ENCODE data around the gene DNAJB8. TPM values are rescaled to one million over a fixed set of nuclear protein-coding genes. Genes with fewer than 3 reads are reported as not detected.

DNAJB8 gene
- total and polyA plus RNA-seq, 9 of the 15 experiments (the other 6 are each of a cell fraction or from before 2014, with no cell fraction given): not detected

DNA sequence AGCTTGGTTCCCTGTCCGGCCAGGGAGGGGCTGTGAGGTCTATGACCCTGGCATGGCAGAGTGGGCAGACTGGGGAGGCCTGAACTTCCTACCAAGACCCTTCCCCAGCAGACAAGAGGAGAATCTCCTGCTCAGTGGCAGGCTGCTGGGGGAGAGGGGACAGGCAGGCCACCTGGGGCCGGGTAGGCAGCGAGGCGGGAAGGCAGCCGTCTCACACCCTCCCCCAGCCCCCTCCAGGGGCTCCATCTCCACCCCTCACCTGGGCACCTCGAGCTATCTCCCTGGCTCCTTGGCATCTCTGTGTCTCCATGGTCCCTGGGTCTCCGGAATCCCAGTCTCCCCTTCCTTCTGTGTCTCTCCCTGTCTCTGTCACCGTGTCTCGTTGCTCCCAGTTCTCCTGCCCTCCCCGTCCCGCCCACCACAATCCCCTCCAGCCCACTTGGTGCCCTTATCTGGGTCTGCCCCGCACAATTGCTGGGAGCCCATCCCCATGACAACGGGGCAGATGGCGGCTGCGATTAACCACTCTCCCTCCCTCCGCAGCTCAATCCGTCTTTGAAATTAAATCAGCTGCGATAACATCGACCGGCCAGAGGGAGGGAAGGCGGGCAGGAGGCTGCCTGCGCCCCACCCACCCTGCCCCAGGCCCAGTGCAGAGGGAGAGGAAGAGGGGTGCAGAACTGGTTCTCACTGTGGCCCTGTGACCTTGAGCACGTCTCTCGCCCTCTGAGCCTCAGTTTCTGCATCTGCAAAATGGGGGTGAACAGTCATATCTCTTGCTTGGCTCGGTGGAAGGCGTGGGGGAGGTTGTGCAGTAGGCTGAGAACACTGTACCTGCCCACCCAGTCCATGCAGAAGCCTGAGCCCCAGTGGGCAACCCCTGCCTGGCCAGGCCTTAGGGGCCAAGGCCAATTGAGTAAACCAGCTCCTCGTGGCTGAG, 9.6 kb downstream of the DNAJB8 start (continued):
- no peak for TF ChIP-seq ARHGAP35 (IDR thresholded peaks at IDR 0.05; ENCODE audit: partially characterized antibody)
- TF ChIP-seq MEIS2 (IDR thresholded peaks at IDR 0.05; ENCODE audit: partially characterized antibody): no peak
- TF ChIP-seq C11orf30 (IDR thresholded peaks at IDR 0.05; ENCODE audit: low read depth): no peak
- no peak for TF ChIP-seq IRF2 (CRISPR knock-in tag; IDR thresholded peaks at IDR 0.05)
- TF ChIP-seq SAFB (IDR thresholded peaks at IDR 0.05; ENCODE audit: borderline replicate concordance, low read depth, low read length): no peak
- no peak for TF ChIP-seq TSC22D4 (tag; IDR thresholded peaks at IDR 0.05)
- no peak for TF ChIP-seq EP300 (IDR thresholded peaks at IDR 0.05; ENCODE audit: low read length)
- TF ChIP-seq, protein P1, sequence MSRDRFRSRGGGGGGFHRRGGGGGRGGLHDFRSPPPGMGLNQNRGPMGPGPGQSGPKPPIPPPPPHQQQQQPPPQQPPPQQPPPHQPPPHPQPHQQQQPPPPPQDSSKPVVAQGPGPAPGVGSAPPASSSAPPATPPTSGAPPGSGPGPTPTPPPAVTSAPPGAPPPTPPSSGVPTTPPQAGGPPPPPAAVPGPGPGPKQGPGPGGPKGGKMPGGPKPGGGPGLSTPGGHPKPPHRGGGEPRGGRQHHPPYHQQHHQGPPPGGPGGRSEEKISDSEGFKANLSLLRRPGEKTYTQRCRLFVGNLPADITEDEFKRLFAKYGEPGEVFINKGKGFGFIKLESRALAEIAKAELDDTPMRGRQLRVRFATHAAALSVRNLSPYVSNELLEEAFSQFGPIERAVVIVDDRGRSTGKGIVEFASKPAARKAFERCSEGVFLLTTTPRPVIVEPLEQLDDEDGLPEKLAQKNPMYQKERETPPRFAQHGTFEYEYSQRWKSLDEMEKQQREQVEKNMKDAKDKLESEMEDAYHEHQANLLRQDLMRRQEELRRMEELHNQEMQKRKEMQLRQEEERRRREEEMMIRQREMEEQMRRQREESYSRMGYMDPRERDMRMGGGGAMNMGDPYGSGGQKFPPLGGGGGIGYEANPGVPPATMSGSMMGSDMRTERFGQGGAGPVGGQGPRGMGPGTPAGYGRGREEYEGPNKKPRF (IDR thresholded peaks at IDR 0.05; ENCODE audit: low read depth, low read length): no peak
- no peak for TF ChIP-seq KHSRP (IDR thresholded peaks at IDR 0.05)
- TF ChIP-seq ELF4 (CRISPR knock-in tag; IDR thresholded peaks at IDR 0.05): no peak
- TF ChIP-seq ARID1B (IDR thresholded peaks at IDR 0.05): peak; percentile 58
- peak; percentile 86; the same call in 1 of the 2 replicates for TF ChIP-seq CBX1 (IDR thresholded peaks at IDR 0.05; ENCODE audit: low read depth)
- TF ChIP-seq, protein P2, sequence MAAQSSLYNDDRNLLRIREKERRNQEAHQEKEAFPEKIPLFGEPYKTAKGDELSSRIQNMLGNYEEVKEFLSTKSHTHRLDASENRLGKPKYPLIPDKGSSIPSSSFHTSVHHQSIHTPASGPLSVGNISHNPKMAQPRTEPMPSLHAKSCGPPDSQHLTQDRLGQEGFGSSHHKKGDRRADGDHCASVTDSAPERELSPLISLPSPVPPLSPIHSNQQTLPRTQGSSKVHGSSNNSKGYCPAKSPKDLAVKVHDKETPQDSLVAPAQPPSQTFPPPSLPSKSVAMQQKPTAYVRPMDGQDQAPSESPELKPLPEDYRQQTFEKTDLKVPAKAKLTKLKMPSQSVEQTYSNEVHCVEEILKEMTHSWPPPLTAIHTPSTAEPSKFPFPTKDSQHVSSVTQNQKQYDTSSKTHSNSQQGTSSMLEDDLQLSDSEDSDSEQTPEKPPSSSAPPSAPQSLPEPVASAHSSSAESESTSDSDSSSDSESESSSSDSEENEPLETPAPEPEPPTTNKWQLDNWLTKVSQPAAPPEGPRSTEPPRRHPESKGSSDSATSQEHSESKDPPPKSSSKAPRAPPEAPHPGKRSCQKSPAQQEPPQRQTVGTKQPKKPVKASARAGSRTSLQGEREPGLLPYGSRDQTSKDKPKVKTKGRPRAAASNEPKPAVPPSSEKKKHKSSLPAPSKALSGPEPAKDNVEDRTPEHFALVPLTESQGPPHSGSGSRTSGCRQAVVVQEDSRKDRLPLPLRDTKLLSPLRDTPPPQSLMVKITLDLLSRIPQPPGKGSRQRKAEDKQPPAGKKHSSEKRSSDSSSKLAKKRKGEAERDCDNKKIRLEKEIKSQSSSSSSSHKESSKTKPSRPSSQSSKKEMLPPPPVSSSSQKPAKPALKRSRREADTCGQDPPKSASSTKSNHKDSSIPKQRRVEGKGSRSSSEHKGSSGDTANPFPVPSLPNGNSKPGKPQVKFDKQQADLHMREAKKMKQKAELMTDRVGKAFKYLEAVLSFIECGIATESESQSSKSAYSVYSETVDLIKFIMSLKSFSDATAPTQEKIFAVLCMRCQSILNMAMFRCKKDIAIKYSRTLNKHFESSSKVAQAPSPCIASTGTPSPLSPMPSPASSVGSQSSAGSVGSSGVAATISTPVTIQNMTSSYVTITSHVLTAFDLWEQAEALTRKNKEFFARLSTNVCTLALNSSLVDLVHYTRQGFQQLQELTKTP (IDR thresholded peaks at IDR 0.05; ENCODE audit: low read depth in 1 of 2, partially characterized antibody in 2 of 2): no peak
- TF ChIP-seq BCOR (IDR thresholded peaks at IDR 0.05): peak; percentile 78
- no peak for TF ChIP-seq MEF2A (IDR thresholded peaks at IDR 0.05; ENCODE audit: control insufficient read depth, low read depth, low read length)
- TF ChIP-seq FIP1L1 (IDR thresholded peaks at IDR 0.05; ENCODE audit: low read depth, low read length, poor library complexity, severe bottlenecking): no peak
- no peak for TF ChIP-seq ZNF764 (CRISPR knock-in tag; IDR thresholded peaks at IDR 0.05; ENCODE audit: low read depth)
- peak; percentile 97 for TF ChIP-seq ADNP (tag; IDR thresholded peaks at IDR 0.05)
- TF ChIP-seq, protein P3, sequence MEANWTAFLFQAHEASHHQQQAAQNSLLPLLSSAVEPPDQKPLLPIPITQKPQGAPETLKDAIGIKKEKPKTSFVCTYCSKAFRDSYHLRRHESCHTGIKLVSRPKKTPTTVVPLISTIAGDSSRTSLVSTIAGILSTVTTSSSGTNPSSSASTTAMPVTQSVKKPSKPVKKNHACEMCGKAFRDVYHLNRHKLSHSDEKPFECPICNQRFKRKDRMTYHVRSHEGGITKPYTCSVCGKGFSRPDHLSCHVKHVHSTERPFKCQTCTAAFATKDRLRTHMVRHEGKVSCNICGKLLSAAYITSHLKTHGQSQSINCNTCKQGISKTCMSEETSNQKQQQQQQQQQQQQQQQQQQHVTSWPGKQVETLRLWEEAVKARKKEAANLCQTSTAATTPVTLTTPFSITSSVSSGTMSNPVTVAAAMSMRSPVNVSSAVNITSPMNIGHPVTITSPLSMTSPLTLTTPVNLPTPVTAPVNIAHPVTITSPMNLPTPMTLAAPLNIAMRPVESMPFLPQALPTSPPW (CRISPR knock-in tag; IDR thresholded peaks at IDR 0.05): peak; percentile 56; the same call in 1 of the 2 replicates
- no peak for TF ChIP-seq ZNF121 (CRISPR knock-in tag; conservative IDR thresholded peaks at IDR 0.05)
- TF ChIP-seq CBFA2T3 (IDR thresholded peaks at IDR 0.05): peak; percentile 35; the same call in 1 of the 2 replicates
- no peak for TF ChIP-seq GABPA (tag; conservative IDR thresholded peaks at IDR 0.05; ENCODE audit: low read depth)

Measured in K562 (cell line).